IMR-90 (cell line): ENCODE data around the gene C9orf50. TPM values are rescaled to one million over a fixed set of nuclear protein-coding genes. Genes with fewer than 3 reads are reported as not detected.

Experiments used
- ATAC-seq: fragments of 200-7000 bp; cut with Tn5 transposase; 2 replicates; pipeline ENCODE4 v1.9.1; 2020; ENCODE audit warnings: low read depth, mild to moderate bottlenecking, moderate library complexity
- BruUV-seq: library from RNA; stranded (reverse); fragments of 400-500 nt; replicated peaks from 2 replicates; lab custom pipeline; 2021; lab: Mats Ljungman, UMichigan
- CTCF ChIA-PET: fragments of 300-600 bp; formaldehyde crosslinking; extraction: SDS; loops from one replicate; lab custom pipeline; 2021; ENCODE audit warnings: antibody characterized with exemption; lab: Yijun Ruan, JAX
- POLR2A ChIA-PET: fragments of 300-600 bp; sonication (Branson Sonifier 250); formaldehyde crosslinking; loops from one replicate; lab custom pipeline; 2022; ENCODE audit warnings: antibody characterized with exemption; ENCODE audit not compliant: unreplicated experiment; lab: Charles Lee
- DNase-seq: peaks from one replicate; pipeline ENCODE4 v3.0.0; 2013
- H2AFZ ChIP-seq: replicated peaks from 2 replicates; pipeline ENCODE3; 2013; ENCODE audit warnings: low read length, mild to moderate bottlenecking; ENCODE audit not compliant: poor library complexity
- H2AK5ac ChIP-seq: 2 replicates; pipeline ENCODE4 v1.6.1; 2013; ENCODE audit warnings: low read depth, low read length, inconsistent platforms
- H2AK9ac ChIP-seq: replicated peaks from 2 replicates; pipeline ENCODE3; 2013; ENCODE audit warnings: mild to moderate bottlenecking, low read depth, low read length, moderate library complexity; ENCODE audit not compliant: poor library complexity
- H2BK120ac ChIP-seq: 2 replicates; pipeline ENCODE4 v1.6.1; 2013; ENCODE audit warnings: low read depth, low read length, inconsistent platforms
- H2BK15ac ChIP-seq: 3 replicates; pipeline ENCODE4 v1.6.1; 2013; ENCODE audit warnings: low read depth, low read length, inconsistent platforms
- H2BK20ac ChIP-seq: 2 replicates; pipeline ENCODE4 v1.6.1; 2013; ENCODE audit warnings: low read depth, mild to moderate bottlenecking, inconsistent platforms, low read length, moderate library complexity
- H2BK5ac ChIP-seq: 2 replicates; pipeline ENCODE4 v1.6.1; 2013; ENCODE audit warnings: mild to moderate bottlenecking, low read depth, low read length, inconsistent platforms; ENCODE audit not compliant: poor library complexity, severe bottlenecking
- H3K14ac ChIP-seq: replicated peaks from 2 replicates; pipeline ENCODE4 v1.6.1; 2013; ENCODE audit warnings: low read depth, low read length, inconsistent platforms
- H3K18ac ChIP-seq: 2 replicates; pipeline ENCODE4 v1.6.1; 2013; ENCODE audit warnings: low read depth, low read length, control low read depth
- H3K23ac ChIP-seq: 2 replicates; pipeline ENCODE4 v1.6.1; 2013; ENCODE audit warnings: low read depth, low read length, inconsistent platforms
- H3K27ac ChIP-seq: 2 replicates; pipeline ENCODE4 v1.5.1; 2013; ENCODE audit warnings: mild to moderate bottlenecking, control low read depth, low read length; ENCODE audit not compliant: insufficient read depth
- H3K27me3 ChIP-seq: 2 replicates; pipeline ENCODE4 v1.6.1; 2013; ENCODE audit warnings: low read length; ENCODE audit not compliant: control insufficient read depth, insufficient read depth
- H3K36me3 ChIP-seq: 2 replicates; pipeline ENCODE4 v1.6.1; 2013; ENCODE audit warnings: low read length, mixed read lengths; ENCODE audit not compliant: control insufficient read depth, insufficient read depth
- H3K4ac ChIP-seq: 2 replicates; pipeline ENCODE4 v1.6.1; 2013; ENCODE audit warnings: low read depth, low read length, inconsistent platforms
- H3K4me1 ChIP-seq: 2 replicates; pipeline ENCODE4 v1.6.1; 2013; ENCODE audit warnings: low read length, mixed read lengths; ENCODE audit not compliant: control insufficient read depth, insufficient read depth
- H3K4me2 ChIP-seq: 2 replicates; pipeline ENCODE4 v1.6.1; 2013; ENCODE audit warnings: low read depth, mild to moderate bottlenecking, control low read depth, low read length, moderate library complexity
- H3K4me3 ChIP-seq: 2 replicates; pipeline ENCODE4 v1.5.1; 2013; ENCODE audit warnings: low read depth, mild to moderate bottlenecking, control low read depth, low read length, moderate library complexity; ENCODE audit not compliant: insufficient read depth
- H3K56ac ChIP-seq: 2 replicates; pipeline ENCODE4 v1.6.1; 2013; ENCODE audit warnings: low read length, inconsistent platforms; ENCODE audit not compliant: insufficient read depth; ENCODE audit errors: extremely low read depth
- H3K79me1 ChIP-seq, 2 experiments: 2 replicates each; pipeline ENCODE4 v1.6.1; 2013; ENCODE audit warnings: low read length in 2 of 2, inconsistent platforms in 1 of 2, low read depth in 1 of 2
- H3K9ac ChIP-seq: 2 replicates; pipeline ENCODE4 v1.6.1; 2013; ENCODE audit warnings: low read depth, low read length, control low read depth
- H3K9me1 ChIP-seq: 2 replicates; pipeline ENCODE4 v1.6.1; 2013; ENCODE audit warnings: low read length, inconsistent platforms; ENCODE audit not compliant: insufficient read depth
- H3K9me3 ChIP-seq: 2 replicates; pipeline ENCODE4 v1.6.1; 2013; ENCODE audit warnings: low read length; ENCODE audit not compliant: control insufficient read depth, insufficient read depth
- H4K20me1 ChIP-seq: 2 replicates; pipeline ENCODE4 v1.6.1; 2013; ENCODE audit warnings: low read length, inconsistent platforms; ENCODE audit not compliant: insufficient read depth
- H4K5ac ChIP-seq: 2 replicates; pipeline ENCODE4 v1.6.1; 2013; ENCODE audit warnings: mild to moderate bottlenecking, low read depth, low read length, control low read depth
- H4K8ac ChIP-seq, 2 experiments: 2 replicates each; pipeline ENCODE4 v1.6.1; 2013; ENCODE audit warnings: low read depth in 2 of 2, low read length in 2 of 2, control low read depth in 1 of 2, inconsistent platforms in 1 of 2
- H4K91ac ChIP-seq: 2 replicates; pipeline ENCODE4 v1.6.1; 2013; ENCODE audit warnings: low read depth, low read length, inconsistent platforms; ENCODE audit not compliant: insufficient read depth
- BHLHE40 ChIP-seq: fragments of 150-350 bp; IDR thresholded peaks from 2 replicates; pipeline ENCODE4 v1.6.1; 2016; ENCODE audit warnings: mild to moderate bottlenecking, low read depth, low read length
- CEBPB ChIP-seq: IDR thresholded peaks from 2 replicates; pipeline ENCODE4 v1.6.1; 2012; ENCODE audit warnings: low read depth, low read length, improper control_type of control experiment
- CHD1 ChIP-seq: IDR thresholded peaks from 2 replicates; pipeline ENCODE4 v1.6.1; 2012; ENCODE audit warnings: low read depth, low read length, improper control_type of control experiment
- CTCF ChIP-seq: conservative IDR thresholded peaks from 2 replicates; pipeline ENCODE4 v1.5.1; 2012; ENCODE audit warnings: mild to moderate bottlenecking, low read depth, low read length, improper control_type of control experiment
- ELK1 ChIP-seq: fragments of 150-350 bp; IDR thresholded peaks from 2 replicates; pipeline ENCODE4 v1.6.1; 2016; ENCODE audit warnings: low read depth, mild to moderate bottlenecking, low read length, moderate library complexity, borderline replicate concordance
- FOS ChIP-seq: fragments of 150-350 bp; IDR thresholded peaks from 2 replicates; pipeline ENCODE4 v1.6.1; 2016; ENCODE audit warnings: low read depth, low read length
- MAFK ChIP-seq: IDR thresholded peaks from 2 replicates; pipeline ENCODE4 v1.6.1; 2012; ENCODE audit warnings: low read depth, low read length, improper control_type of control experiment
- MAZ ChIP-seq: IDR thresholded peaks from 2 replicates; pipeline ENCODE4 v1.6.1; 2012; ENCODE audit warnings: low read depth, mild to moderate bottlenecking, low read length, improper control_type of control experiment, moderate library complexity, borderline replicate concordance
- MXI1 ChIP-seq: IDR thresholded peaks from 2 replicates; pipeline ENCODE4 v1.6.1; 2012; ENCODE audit warnings: low read depth, mild to moderate bottlenecking, low read length, moderate library complexity, borderline replicate concordance
- NFE2L2 ChIP-seq: fragments of 150-350 bp; IDR thresholded peaks from 2 replicates; pipeline ENCODE4 v1.6.1; 2016; ENCODE audit warnings: low read depth, mild to moderate bottlenecking, low read length
- POLR2A ChIP-seq: IDR thresholded peaks from 2 replicates; pipeline ENCODE4 v1.6.1; 2012; ENCODE audit warnings: mild to moderate bottlenecking, low read depth, low read length
- RAD21 ChIP-seq: IDR thresholded peaks from 2 replicates; pipeline ENCODE4 v1.6.1; 2012; ENCODE audit warnings: low read length, improper control_type of control experiment
- RCOR1 ChIP-seq: IDR thresholded peaks from 2 replicates; pipeline ENCODE4 v1.6.1; 2012; ENCODE audit warnings: mild to moderate bottlenecking, low read length, improper control_type of control experiment; ENCODE audit not compliant: insufficient replicate concordance
- RFX5 ChIP-seq: IDR thresholded peaks from 2 replicates; pipeline ENCODE4 v1.8.0; 2012; ENCODE audit warnings: low read depth, mild to moderate bottlenecking, low read length, moderate library complexity
- SMC3 ChIP-seq: fragments of 150-350 bp; IDR thresholded peaks from 2 replicates; pipeline ENCODE4 v1.6.1; 2016; ENCODE audit warnings: low read depth, mild to moderate bottlenecking, antibody characterized with exemption, low read length, moderate library complexity
- USF2 ChIP-seq: fragments of 150-350 bp; IDR thresholded peaks from 2 replicates; pipeline ENCODE4 v1.6.1; 2017; ENCODE audit warnings: mild to moderate bottlenecking, antibody characterized with exemption, low read length, low read depth
- WGBS, 2 experiments: methylation state at CpG; one replicate each; pipeline versions ENCODE4 v1.1.5 to v1.1.7; 2013; ENCODE audit warnings: missing lambda C conversion rate in 2 of 2; ENCODE audit not compliant: insufficient read length in 1 of 2; ENCODE audit errors: extremely low coverage in 2 of 2; 5-methylcytosine and 5-hydroxymethylcytosine counted together
- dilution Hi-C: fragments of 300-500 bp; cut with HindIII; formaldehyde crosslinking; loops from one replicate; pipeline ENCODE4 v1.14.3; 2018; ENCODE audit warnings: low sequenced_read_pairs; ENCODE audit not compliant: unreplicated experiment
- in situ Hi-C: fragments of 300-500 bp; cut with MboI; formaldehyde crosslinking; loops from 3 replicates; pipeline ENCODE4 v1.14.3; 2019; ENCODE audit warnings: low sequenced_read_pairs, inconsistent platforms, mixed read lengths
- intact Hi-C: fragments of 100-400 bp; cut with micrococcal nuclease; formaldehyde crosslinking; loops from 2 replicates; pipeline ENCODE4 v1.10.0; 2022
- polyA plus RNA-seq, 3 experiments: library from polyadenylated mRNA; depleted of rRNA; stranded (reverse); fragments of >200 nt; gene quantifications; 2 replicates each; pipeline ENCODE4 v1.2.3, GENCODE V29; 2012; ENCODE audit warnings: low replicate concordance in 1 of 3
- total RNA-seq: library from RNA; depleted of rRNA; stranded (reverse); fragments of >200 nt; gene quantifications from 2 replicates; pipeline ENCODE4 v1.2.3, GENCODE V29; 2012

The C9orf50 gene
- total and polyA plus RNA-seq, 2 of the 4 experiments (the other 2 are of a cell fraction) = 0.09 TPM; not detected in 1

DNA sequence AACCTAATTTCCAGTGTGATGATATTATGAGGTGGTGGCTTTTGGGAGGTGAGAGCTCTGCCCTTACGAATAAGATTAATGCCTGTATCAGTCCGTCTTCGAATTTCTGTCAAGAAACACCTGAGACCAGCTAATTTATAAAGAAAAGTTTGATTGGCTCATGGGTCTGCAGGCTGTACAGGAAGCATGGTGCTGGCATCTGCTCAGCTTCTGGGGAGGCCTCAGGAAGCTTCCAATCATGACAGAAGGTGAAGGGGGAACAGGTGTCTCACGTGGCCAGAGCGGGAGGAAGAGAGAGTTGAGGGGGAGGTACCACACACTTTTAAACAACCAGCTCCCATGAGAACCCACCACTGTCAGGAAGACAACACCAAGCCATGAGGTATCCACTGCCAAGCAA, 46.9 kb downstream of the C9orf50 start:
- POLR2A ChIA-PET = no interaction called here
- Histone ChIP-seq H3K9ac (no peak overlapping the region), H2BK20ac (peak overlapping the region; percentile 77), H3K27ac (no peak overlapping the region), H2BK120ac (peak overlapping the region; percentile 33; the same call in 1 of the 2 replicates), H4K20me1 (no peaks in the 10 kb centered on the region), H2AK5ac (peak overlapping the region; percentile 90), H2BK5ac (no peak overlapping the region), H3K9me1 (peaks cover 27% of the 10 kb centered on the region), H2BK15ac (peak overlapping the region; percentile 71; the same call in 2 of the 3 replicates), H3K4me2 (no peak overlapping the region), H4K91ac (peak overlapping the region; percentile 78; the same call in 1 of the 2 replicates), H3K36me3 (no peaks in the 10 kb centered on the region), H3K56ac (no peak overlapping the region), H3K23ac (no peak overlapping the region), H3K4me3 (no peak overlapping the region), H3K9me3 (peaks cover 2% of the 10 kb centered on the region), H3K18ac (no peak overlapping the region), H3K27me3 (no peaks in the 10 kb centered on the region), H3K14ac (0 out of 2 replicates have a peak overlapping the region, but pooled peaks have one; percentile 14), H4K8ac (peak overlapping the region in 1 of 2 experiments; percentile 46; a peak in 1 of 4 replicates), H2AFZ (no peak overlapping the region), H3K4ac (peak overlapping the region; percentile 52; the same call in 1 of the 2 replicates), H3K79me1 (peaks cover 0 to 26% of the 10 kb centered on the region in 2 experiments; a peak in 2 of 4 replicates), H4K5ac (no peak overlapping the region), H2AK9ac (no peak overlapping the region), H3K4me1 (peaks cover 36% of the 10 kb centered on the region)
- CTCF ChIA-PET = no interaction called here
- no TSS peak for BruUV-seq
- 100% methylated on average over 3 of the region's 5 CpGs; no CpG with 5 or more reads in 1 of the 2 experiments for WGBS, 2 experiments
- TF ChIP-seq MAZ (no peak), NFE2L2 (no peak), RCOR1 (no peak), POLR2A (no peak), BHLHE40 (no peak), CEBPB (no peak), CHD1 (no peak), RFX5 (no peak), MXI1 (no peak), USF2 (no peak), ELK1 (no peak), FOS (no peak), RAD21 (no peak), SMC3 (no peak), MAFK (no peak), CTCF (no peak)
- intact Hi-C loops (no loop called here), dilution Hi-C loops (no loop called here), in situ Hi-C loops (no loop called here)
- ATAC-seq (no peak), DNase-seq (no peak)
